Measurements from ENCODE around the gene FAM174A.
"Not testable (repeated sequence)": the region's sequence is repeated elsewhere in the genome, so short reads cannot be mapped to it uniquely, and the experiment has no call there.

Gene FAM174A

DNA sequence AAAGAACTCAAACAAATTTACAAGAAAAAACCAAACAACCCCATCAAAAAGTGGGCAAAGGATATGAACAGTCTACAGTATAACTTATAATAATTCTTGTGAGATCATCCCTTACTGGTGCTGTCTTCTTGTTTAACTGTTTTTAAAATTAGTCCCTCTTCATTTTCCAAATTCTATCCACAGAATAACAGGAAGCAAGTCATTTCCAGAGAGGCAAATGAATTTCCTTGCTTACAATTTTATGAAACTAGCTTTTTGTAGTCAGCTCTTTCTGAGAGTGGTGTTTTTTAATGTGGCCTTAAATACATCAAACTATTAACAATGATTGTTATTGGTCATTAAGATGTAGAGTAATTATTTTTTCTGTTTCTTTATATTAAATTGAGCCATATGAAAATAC lies 40.6 kb downstream of the FAM174A start:
- no peak for DNase-seq (ENCODE audit: low read depth, low spot score)

DNA sequence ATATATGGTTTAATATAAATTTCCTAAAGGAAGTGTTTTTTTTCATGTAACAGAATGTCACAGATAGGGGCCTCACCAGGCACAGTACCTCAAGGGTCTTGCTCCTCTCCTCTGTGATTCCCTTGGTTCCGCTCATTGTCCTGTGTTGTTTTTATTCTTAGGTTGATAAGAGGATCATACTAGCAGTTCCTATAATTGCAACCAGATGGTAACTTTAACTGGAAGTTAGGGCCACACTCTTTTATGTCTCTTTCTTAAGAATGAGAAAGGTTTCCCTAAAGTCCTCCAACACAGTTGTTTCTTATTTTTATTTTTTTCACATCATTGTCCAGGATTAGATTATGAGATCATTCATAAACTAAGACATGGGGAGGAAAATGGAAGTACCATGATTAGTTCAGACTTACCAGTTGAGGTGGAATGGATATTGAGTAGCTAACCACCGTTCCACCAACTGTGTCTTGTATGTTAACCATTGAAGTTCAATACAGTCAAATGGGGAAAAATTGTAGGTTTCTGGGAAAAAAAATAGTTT lies 41.1 kb downstream of the FAM174A start:
- no peak for DNase-seq (ENCODE audit: low read depth, low spot score)

DNA sequence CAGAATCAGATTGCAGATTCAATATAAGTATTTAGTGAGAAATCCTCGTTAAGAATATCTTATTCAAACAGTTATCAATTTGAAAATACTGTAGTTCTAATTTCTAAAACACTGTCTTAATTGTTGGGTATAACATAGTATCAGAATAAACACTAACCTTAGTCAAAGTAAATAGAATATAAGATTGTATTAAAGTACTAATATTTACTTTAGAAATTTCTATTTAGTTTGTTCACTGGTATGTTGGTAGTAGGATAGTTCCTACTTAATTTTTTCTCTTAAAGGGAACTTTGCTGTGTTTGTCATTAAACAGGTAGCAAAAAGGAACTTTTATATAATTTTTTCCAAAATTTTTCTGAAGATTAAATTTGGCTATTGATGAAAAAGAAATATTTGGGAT lies 42.3 kb downstream of the FAM174A start:
- no peak for DNase-seq (ENCODE audit: low read depth, low spot score)

DNA sequence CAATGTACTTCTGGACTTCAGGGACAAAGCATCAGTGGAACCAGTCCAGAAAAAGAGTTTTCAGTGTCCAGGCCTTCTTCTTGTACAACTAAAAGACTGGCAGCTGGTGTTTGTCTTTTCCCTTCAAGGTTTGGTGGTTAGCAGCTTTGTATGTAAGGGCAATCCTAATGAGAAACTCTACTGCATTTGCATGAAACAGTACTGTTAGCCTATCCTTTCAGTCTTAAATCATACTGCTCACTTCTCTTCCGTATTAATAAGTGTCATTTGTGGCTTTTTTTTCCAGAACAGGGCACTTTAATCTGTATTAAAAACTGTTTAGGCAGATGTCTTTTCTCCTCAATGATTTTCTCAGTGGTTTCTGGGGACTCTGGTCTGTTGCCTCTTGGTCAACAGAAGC lies 48.9 kb downstream of the FAM174A start:
- no peak for DNase-seq (ENCODE audit: low read depth, low spot score)

DNA sequence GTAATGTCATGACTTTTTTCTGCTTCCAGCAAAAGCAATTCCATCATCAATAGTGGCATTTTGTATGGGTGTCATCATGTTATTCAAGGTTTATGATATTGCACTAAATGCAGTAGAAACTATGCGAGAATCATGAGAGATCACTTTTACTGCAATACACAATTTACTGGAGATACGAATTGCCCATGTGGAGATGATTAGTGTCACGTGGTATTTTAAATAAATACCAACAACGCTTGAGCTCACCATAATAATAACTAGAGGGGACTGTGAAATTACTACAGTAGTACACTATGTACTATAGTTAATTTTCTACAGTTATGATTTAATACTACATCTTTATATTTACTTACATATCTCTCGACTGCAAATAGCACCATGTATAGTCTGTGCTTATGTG lies 49.7 kb downstream of the FAM174A start:
- DNase-seq (ENCODE audit: low read depth, low spot score) = no peak

DNA sequence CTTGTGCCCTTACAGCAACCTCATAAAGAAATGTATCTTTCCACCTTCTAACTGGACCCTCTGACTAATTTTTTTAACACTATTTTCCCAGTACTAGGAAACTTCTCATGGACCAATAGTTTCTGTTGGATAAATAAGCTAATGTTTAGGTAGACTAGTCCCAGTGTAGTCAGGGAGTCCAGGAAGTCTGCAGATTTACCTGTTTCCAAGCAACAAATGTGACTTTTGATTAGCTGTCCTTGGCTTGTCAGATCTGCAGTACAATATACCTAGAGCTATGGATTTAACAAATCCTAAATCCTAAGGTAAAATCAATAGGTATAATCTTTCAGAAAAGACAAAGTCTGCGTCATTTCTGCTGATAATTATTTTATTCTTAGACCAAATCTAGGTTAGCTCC lies 55.7 kb downstream of the FAM174A start:
- DNase-seq (ENCODE audit: low read depth, low spot score) = no peak

DNA sequence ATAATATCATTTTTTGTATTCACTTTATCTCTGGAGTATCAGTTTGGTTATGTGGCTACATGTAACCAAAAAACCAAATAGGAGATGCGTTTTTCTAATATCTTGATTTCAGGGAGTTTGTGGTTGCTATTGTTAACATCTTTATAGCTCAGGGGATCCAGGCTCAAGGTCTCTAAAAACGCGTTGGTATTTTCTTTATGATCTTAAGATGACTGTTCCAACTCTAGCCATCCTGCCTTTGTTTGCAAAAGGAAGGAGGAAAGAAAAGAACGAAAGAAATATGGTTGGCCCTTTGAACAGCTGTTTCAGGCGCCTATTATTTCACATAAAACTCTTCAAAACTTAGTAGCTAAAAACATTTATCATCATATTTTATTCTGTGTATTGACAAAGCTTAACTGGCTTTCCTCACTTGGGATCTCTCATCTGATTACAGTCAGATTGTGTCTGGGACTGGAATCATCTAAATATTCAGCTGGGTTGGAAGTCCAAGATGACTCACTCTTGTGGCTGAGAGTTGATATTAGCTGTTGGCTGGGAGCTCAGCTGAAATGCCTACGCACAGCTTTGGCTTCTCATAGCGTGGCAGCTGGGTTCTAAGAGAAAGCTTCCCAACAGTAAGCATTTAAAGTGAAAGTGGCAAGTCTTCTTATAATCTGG lies 60.1 kb downstream of the FAM174A start:
- DNase-seq (ENCODE audit: low read depth, low spot score) = no peak

DNA sequence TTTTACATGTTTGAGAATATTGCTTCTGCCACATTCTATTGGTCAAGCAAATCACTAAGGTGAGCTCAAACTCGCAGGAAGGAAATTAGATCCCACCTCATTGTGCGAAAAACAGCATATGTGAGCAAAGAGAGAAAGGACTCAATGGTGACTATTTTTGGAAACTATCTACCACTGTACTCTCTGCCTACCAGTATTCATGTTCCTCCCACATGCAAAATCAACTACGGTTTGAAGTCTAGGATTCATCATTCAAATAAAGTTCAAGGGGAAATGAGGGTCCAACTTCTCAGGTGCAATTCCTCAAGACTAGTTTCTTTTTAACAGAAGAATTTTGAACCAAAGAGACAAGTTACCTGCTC lies 60.6 kb downstream of the FAM174A start:
- DNase-seq (ENCODE audit: low read depth, low spot score) = no peak

DNA sequence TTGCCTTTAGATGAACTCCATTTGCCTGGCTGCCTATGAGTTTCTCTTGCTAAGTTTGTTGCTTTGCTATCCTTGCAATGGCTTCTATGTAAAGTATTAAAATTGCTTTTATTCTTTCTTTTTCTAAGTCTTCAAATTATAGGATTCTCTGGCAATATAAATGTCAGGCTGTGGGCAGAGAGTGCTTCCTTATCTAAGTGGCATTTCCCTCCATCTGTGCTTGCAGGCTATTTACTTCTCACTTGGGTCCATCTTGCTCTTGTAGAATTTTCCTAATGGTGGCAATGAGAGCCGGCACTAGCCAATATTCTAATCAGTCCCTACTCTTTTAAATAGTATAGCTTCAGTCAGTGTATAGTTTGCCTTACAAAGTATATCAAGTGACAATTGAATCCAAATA lies 63.3 kb downstream of the FAM174A start:
- no peak for DNase-seq (ENCODE audit: low read depth, low spot score)

DNA sequence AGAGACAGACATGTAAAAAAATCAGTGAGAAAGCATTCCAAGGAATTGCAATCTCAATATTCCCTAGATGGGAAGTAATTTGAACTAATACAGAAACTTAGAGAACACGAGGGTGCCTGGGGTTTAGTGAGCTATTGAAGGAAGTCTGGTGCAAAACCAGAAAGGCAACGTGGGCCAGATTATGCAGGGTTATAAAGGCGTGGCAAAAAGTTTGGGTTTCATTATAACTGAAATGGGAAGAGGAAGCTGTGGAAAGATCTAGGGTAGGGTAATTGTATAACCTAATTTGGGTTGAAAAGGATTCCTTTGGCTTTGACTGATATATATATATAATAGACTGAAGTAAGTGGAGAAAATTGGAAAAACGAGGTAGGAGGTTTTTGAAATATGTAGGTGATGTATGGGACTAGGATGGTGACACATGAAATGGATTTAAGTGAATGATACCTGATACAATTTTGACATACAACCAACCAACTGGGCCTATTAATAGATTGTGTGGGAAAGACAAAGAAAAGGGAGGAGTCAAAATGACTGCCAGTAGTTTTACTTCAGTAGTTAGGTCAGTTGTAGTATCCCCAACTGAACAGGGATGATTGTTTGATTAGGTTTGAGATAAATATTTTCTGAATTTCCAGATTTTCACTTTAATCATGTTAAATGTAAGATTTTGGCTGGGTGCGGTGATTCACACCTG lies 65.3 kb downstream of the FAM174A start:
- DNase-seq (ENCODE audit: low read depth, low spot score) = no peak

DNA sequence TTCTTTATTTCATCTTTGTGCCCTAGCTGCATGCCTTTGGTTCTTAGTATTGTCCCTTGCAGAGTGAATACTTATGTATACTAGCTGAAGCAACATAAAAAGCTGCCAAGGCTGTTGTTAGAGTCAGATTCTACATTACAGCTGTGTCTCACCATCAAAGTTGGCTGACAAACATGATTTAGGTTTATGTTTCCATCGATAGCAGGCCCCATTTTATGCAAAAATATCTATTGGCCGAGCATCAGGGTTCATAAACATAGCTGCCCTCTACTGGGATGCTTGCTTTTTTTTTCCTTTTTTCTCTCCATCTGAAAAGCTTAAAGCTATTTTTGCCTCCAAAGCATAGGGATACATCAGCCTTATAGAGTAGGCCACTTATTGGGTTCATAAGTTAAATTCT lies 68.0 kb downstream of the FAM174A start:
- DNase-seq (ENCODE audit: low read depth, low spot score) = no peak

DNA sequence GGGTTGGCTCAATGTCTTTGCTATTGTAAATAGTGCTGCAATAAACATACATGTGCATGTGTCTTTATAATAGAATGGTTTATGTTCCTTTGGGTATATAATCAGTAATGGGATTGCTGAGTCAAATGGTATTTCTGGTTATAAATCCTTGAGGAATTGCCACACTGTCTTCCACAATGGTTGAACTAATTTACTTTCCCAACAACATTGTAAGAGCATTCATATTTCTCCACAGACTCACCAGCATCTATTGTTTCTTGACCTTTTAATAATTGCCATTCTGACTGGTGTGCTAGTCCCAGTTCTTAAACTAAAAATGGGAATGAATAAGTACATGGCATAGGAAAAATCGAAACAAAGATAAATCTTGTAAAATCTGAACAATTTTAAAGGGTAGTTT lies 68.8 kb downstream of the FAM174A start:
- not testable (repeated sequence) for DNase-seq (ENCODE audit: low read depth, low spot score)

DNA sequence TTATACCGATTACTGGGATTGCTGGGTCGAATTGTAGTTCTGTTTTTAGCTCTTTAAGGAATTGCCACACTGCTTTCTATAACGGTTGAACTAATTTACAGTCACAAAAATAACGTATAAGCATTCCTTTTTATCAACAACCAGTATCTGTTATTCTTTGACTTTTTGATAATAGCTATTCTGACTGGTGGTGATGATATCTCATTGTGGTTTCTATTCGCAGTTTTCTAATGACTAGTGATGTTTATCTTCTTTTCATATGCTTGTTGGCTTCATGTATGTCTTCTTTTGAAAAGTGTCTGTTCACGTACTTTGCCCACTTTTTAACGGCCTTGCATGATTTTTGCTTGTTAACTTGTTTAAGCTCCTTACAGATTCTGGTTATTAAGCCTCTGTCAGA lies 74.4 kb downstream of the FAM174A start:
- no peak for DNase-seq (ENCODE audit: low read depth, low spot score)

DNA sequence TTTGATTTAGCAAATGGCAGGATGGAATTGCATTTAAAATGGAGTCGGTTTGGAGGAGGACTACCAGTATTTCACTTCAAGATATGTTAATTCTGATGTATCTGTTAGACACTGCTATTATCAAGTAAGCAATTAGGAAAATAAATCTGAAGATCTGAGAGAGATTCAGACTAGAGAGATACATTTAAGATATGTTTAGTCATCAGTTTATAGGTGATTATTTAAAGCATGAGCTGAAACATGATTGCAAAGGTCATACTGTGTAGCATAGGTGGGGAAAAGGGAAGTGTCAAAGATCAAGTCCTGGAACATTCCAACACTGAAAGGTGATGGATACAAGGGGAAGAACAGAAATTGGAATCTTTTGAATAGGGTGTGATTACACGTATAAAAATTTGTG lies 79.1 kb downstream of the FAM174A start:
- no peak for DNase-seq (ENCODE audit: low read depth, low spot score)

DNA sequence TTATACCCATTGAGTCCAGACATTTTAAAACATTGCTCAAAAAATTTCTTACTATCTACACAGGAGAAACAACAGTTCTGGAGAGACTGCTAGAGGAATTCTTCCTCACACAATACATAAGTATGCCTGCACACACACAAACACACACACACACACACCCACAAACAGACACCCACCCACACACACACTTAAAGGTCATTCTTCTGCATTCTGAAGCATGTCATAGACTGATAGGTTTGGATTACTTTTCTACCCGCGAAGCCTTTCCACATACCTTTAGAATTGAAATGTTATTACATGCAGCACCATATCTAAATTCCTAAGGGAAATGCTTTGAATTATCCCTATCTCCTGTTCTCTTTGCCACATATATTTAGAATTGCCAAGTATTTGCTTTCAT lies 80.2 kb downstream of the FAM174A start:
- no peak for DNase-seq (ENCODE audit: low read depth, low spot score)

DNA sequence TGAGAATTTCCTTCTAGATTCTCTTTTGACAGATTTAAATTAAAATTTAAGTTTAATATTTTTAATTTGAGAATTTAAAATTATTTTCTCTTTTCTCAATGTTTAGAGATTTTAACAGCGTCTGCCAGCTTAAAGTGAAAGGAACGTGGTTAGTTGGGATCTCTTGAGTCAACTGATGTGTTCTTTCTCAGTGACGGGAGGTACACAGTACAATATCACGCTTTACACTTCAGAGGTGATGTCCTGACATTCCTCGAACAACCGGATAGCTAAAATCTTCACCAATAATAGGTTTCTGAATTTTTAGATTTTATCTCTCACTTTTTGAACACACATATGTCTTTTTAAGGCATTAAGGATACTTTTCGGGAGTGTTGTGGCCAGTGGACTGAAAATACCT lies 81.1 kb downstream of the FAM174A start:
- no peak for DNase-seq (ENCODE audit: low read depth, low spot score)

DNA sequence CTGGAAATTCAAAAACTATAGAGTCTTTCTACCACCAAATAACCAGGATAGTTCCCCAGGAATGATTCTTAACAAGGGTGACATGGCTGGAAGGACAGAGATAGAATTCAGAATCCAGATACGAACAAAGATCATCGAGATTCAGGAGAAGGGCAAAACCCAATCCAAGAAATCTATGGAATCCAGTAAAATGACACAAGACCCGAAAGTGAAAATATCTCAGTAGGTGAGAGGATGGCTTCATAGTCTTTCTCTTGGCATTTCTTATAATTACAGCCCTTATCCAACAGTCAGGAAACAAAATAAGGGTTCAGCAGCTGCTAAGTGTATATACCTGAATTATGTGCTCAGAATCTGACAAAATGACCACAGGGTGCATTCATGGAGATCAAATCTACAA lies 81.8 kb downstream of the FAM174A start:
- DNase-seq (ENCODE audit: low read depth, low spot score) = no peak

DNA sequence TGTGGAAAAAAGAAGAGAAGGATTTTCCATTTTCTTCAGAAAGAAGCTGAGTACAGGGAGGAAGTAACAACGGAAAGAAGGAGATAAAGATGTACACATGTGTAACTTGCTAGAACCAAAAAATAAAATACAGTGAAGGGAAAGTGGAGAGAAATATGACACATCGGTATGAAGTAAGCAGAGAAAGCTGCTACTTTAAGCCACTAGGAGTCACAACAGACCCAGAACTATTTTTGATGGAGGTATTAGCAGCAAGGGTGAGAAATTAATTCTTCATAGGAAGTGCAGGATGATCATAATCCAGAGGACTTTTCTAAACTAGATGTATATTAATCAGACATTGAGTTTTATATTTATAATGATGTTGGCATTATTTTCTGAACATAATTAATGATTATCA lies 88.5 kb downstream of the FAM174A start:
- no peak for DNase-seq (ENCODE audit: low read depth, low spot score)

DNA sequence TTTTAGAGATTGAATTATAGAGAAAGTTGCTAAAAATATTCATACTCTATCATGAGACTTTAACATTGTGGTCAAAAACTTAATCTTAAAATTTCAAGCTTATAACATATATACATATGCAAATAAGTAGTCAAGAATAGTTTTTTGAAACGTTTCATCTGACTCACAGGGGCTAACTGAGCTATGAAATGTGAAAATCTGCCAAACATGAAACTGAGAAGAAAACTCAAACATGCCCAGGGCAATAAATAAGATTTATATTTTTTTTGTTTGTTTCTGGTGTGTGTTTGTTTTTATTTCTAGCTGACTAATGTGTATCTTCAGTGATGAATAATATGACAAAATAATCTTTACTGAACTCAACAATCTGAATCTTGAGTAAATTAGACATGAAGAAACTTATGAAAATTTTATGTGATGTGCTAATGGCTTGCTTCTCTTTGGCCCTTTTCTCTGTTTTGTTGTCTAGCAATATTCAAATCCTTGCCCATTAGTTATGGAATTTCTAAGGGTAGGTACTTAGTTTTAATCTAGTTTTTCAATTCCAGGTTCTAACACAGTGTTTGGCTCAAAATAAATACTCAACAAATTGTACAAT lies 99.9 kb downstream of the FAM174A start:
- no peak for DNase-seq (ENCODE audit: low read depth, low spot score)
